ENCODE data around the gene LRG1.

LRG1 gene

DNA sequence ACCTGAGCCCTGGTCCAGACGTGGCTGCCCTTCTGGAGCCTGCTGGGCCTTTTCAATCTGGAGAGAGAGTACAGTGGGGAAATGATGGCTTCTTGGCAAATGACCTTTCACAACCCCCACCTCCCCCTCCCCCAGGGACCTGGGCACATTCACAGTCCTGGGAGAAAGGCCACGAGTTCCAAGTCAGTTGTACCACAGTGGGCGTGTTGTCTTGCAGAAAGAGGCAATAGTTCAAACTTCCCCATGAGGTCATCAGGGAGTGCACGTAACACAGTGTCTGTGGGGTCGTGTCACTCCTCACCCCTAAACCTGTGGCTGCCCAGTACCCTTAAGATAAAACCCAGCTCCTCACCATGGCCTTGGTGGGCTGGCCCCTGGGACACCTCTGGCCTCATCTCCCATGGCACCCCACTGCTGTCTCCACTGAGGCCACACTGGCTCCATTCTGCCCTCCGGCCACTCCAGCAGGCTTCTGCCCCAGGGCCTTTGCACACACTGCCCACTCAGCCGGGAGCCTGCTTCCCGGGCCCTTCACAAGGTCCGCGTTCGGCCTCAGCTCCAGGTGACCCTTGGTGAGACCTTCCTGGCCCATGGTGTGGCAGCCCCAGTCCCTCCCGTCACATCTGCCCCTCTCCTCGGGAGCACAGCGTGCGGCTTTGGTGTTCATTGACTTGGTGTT, 34.8 kb downstream of the LRG1 start:
- H3K4me3 Mint-ChIP-seq, result no peak overlapping the region
- no peaks in the 10 kb centered on the region for H3K27me3 Mint-ChIP-seq
- no peak overlapping the region for H3K27ac Mint-ChIP-seq
- no peaks in the 10 kb centered on the region for H3K9me3 Mint-ChIP-seq
- H3K4me1 Mint-ChIP-seq (ENCODE audit: low read depth), result peaks cover 10% of the 10 kb centered on the region
- H3K36me3 Mint-ChIP-seq (ENCODE audit: low read depth), result peaks cover 14% of the 10 kb centered on the region

DNA sequence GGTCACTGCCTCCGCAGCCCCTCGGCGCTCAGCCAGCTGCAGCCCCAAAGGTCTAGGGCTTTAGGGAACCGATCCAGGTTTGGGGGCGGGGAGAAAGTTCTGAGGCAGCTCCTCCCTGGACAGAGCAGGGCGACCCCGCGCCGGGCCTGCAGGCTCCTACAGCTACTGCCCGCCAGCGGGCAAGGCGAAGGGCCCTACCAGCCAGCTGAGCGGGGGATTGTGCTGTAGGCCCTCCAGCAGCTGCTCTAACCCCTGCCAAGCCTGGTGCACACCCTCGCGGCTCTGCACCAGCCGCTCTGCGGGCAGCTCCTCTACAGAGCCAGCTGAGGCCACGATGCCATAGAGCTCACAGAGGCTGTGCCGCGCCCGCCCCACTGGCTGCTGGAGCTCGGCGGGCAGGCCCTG, 35.5 kb downstream of the LRG1 start:
- peaks cover 14% of the 10 kb centered on the region for H3K36me3 Mint-ChIP-seq (ENCODE audit: low read depth)
- no peaks in the 10 kb centered on the region for H3K9me3 Mint-ChIP-seq
- H3K27ac Mint-ChIP-seq, result no peak overlapping the region
- no peaks in the 10 kb centered on the region for H3K27me3 Mint-ChIP-seq
- peaks cover 10% of the 10 kb centered on the region for H3K4me1 Mint-ChIP-seq (ENCODE audit: low read depth)
- no peak overlapping the region for H3K4me3 Mint-ChIP-seq

DNA sequence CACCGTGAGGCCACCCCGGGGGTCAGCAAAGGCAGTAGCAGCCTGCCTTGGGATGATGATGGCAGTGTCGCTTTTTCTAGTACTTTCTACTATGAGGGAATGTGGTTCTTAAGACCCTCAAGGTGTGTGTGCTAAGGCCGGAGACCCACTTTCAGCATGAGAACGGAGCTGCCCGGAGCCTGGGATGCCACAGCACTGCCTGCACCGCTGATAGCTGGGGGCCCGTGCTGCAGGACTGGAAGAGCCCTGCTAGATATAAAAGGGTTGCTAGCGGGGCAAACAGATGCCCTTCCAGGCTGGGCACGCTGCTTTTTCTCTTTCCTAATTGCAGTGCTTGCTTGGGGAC, 36.0 kb downstream of the LRG1 start:
- Mint-ChIP-seq H3K36me3 (ENCODE audit: low read depth) (peaks cover 14% of the 10 kb centered on the region), H3K27ac (no peak overlapping the region), H3K4me1 (ENCODE audit: low read depth) (peaks cover 10% of the 10 kb centered on the region), H3K9me3 (no peaks in the 10 kb centered on the region), H3K27me3 (no peaks in the 10 kb centered on the region), H3K4me3 (no peak overlapping the region)

- Mint-ChIP-seq H3K4me1 (ENCODE audit: low read depth) (peaks cover 10% of the 10 kb centered on the region), H3K36me3 (ENCODE audit: low read depth) (peaks cover 14% of the 10 kb centered on the region), H3K27ac (no peak overlapping the region), H3K27me3 (no peaks in the 10 kb centered on the region), H3K9me3 (no peaks in the 10 kb centered on the region), H3K4me3 (no peak overlapping the region)
Measured at GRCh38 chr19:4503132-4503824, 36.6 kb downstream of the LRG1 start.

DNA sequence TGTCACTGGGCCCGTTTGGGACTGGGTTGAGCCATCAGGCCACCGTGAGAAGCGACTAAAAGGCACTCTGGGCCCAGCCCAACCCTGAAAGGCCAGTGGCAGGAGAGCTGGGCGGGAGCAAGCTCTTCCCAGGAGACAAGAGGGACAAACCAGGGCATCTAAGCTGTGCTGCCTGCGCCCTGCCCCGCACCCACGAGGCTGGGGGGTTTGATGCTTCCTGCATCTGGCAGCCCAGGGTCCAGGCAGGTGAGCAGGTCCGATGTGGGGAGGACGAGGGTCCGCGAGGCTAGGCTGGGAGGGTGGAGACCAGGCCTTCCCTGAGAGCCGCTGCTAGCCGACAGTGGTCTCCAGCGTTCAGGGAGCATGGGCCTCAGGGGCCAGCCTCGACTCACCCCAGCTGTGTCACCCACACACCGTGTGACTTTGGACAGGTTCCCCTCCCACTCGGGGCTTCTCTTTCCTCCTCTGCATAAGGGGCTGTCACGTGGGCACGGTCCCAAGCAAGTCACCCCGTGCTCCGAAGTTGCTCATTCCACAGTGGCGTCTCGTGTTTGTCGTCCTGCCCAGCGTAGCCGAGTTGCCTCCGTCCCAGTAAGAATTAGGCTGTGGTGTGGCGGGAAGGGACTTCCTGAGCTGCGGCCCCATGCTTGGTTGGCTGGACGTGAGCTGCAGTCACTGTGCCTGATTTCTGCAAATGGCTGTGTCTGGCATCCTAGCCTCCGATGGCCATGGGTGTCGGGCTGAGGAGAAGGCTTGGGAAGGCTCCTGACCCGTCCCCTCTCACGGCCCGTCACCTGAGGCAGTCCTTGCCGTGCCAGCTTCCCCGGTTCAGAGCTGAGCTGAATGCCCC, 37.3 kb downstream of the LRG1 start:
- Mint-ChIP-seq H3K4me3 (no peak overlapping the region), H3K4me1 (ENCODE audit: low read depth) (peaks cover 10% of the 10 kb centered on the region), H3K9me3 (no peaks in the 10 kb centered on the region), H3K27ac (no peak overlapping the region), H3K27me3 (no peaks in the 10 kb centered on the region), H3K36me3 (ENCODE audit: low read depth) (peaks cover 14% of the 10 kb centered on the region)

GRCh38 chr19:4501691-4502090, 38.1 kb downstream of the LRG1 start:
- H3K9me3 Mint-ChIP-seq, result no peaks in the 10 kb centered on the region
- H3K27me3 Mint-ChIP-seq, result no peaks in the 10 kb centered on the region
- peaks cover 8% of the 10 kb centered on the region for H3K4me1 Mint-ChIP-seq (ENCODE audit: low read depth)
- peaks cover 14% of the 10 kb centered on the region for H3K36me3 Mint-ChIP-seq (ENCODE audit: low read depth)
- H3K27ac Mint-ChIP-seq, result no peak overlapping the region
- H3K4me3 Mint-ChIP-seq, result no peak overlapping the region

- peaks cover 10% of the 10 kb centered on the region for H3K36me3 Mint-ChIP-seq (ENCODE audit: low read depth)
- H3K4me1 Mint-ChIP-seq (ENCODE audit: low read depth), result peaks cover 1% of the 10 kb centered on the region
- no peaks in the 10 kb centered on the region for H3K9me3 Mint-ChIP-seq
- no peaks in the 10 kb centered on the region for H3K27me3 Mint-ChIP-seq
- no peak overlapping the region for H3K27ac Mint-ChIP-seq
- H3K4me3 Mint-ChIP-seq, result no peak overlapping the region
Measured at GRCh38 chr19:4500841-4501591, 38.8 kb downstream of the LRG1 start.

- Mint-ChIP-seq H3K27ac (no peak overlapping the region), H3K9me3 (no peaks in the 10 kb centered on the region), H3K4me1 (ENCODE audit: low read depth) (no peaks in the 10 kb centered on the region), H3K4me3 (no peak overlapping the region), H3K27me3 (no peaks in the 10 kb centered on the region), H3K36me3 (ENCODE audit: low read depth) (peaks cover 3% of the 10 kb centered on the region)
Measured at GRCh38 chr19:4499855-4500254, 40.0 kb downstream of the LRG1 start.

DNA sequence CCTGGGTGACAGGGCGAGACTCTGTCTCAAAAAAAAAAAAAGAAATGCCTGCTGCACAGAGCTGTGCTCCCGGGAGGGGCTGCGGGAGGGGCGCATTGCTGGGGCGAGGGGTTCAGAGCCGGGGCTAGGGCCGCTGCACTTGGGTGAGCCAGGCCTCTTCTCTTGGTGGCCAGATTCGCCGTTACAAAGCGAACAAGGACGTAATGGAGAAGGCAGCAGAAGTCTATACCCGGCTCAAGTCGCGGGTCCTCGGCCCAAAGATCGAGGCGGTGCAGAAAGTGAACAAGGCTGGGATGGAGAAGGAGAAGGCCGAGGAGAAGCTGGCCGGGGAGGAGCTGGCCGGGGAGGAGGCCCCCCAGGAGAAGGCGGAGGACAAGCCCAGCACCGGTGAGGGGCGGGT, 40.5 kb downstream of the LRG1 start:
- H3K4me3 Mint-ChIP-seq, result no peak overlapping the region
- no peaks in the 10 kb centered on the region for H3K9me3 Mint-ChIP-seq
- H3K27ac Mint-ChIP-seq, result no peak overlapping the region
- no peaks in the 10 kb centered on the region for H3K27me3 Mint-ChIP-seq
- H3K4me1 Mint-ChIP-seq (ENCODE audit: low read depth), result no peaks in the 10 kb centered on the region
- H3K36me3 Mint-ChIP-seq (ENCODE audit: low read depth), result peaks cover 3% of the 10 kb centered on the region

- no peak overlapping the region for H3K27ac Mint-ChIP-seq
- H3K4me3 Mint-ChIP-seq, result no peak overlapping the region
- H3K36me3 Mint-ChIP-seq (ENCODE audit: low read depth), result peaks cover 3% of the 10 kb centered on the region
- no peaks in the 10 kb centered on the region for H3K27me3 Mint-ChIP-seq
- H3K9me3 Mint-ChIP-seq, result no peaks in the 10 kb centered on the region
- H3K4me1 Mint-ChIP-seq (ENCODE audit: low read depth), result no peaks in the 10 kb centered on the region
Measured at GRCh38 chr19:4498694-4499093, 41.1 kb downstream of the LRG1 start.

DNA sequence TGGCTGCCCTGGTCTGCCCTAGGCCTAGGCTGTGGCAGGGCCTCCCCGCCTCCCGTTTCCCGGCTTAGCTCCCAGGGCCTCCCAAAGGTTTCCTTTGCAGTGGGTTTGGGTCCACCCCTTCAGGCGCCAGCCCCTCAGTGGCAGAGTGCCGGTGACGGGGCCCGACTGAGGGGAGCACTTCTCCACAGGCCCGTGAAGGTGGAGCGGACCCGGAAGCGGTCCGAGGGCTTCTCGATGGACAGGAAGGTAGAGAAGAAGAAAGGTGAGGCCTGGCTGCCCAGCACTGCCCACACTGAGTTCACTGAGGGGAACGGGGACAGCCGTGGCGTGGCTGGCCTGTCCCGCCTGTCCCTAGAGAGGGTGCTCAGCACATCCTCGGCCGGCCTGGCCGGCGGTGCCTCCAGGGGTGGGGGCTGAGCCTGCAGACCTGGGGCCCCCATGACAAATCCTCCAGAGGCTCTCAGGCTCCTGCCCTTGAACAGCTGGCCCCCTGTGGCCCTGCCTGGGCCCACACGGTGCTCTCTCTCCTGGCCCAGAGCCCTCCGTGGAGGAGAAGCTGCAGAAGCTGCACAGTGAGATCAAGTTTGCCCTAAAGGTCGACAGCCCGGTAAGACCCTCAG, 42.0 kb downstream of the LRG1 start:
- H3K4me3 Mint-ChIP-seq, result no peak overlapping the region
- no peaks in the 10 kb centered on the region for H3K9me3 Mint-ChIP-seq
- H3K36me3 Mint-ChIP-seq (ENCODE audit: low read depth), result peaks cover 3% of the 10 kb centered on the region
- H3K4me1 Mint-ChIP-seq (ENCODE audit: low read depth), result no peaks in the 10 kb centered on the region
- no peak overlapping the region for H3K27ac Mint-ChIP-seq
- H3K27me3 Mint-ChIP-seq, result no peaks in the 10 kb centered on the region

DNA sequence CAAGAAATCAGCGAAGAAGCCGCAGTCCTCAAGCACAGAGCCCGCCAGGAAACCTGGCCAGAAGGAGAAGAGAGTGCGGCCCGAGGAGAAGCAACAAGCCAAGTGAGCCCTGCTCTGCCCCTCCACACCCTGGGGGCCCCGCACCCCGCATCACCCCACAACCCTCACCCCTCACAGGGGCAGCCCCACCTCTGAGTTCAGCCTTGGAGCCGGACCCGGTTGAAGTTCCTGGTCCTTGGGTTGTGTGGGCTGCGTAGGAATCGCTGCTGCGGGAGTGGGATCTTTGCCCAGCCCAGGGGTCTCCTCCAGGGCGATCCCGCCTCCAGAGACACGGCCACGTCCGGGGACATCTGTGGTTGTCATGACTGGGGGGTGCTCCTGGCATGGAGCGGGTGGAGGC, 43.5 kb downstream of the LRG1 start:
- no peak overlapping the region for H3K4me3 Mint-ChIP-seq
- no peaks in the 10 kb centered on the region for H3K9me3 Mint-ChIP-seq
- peaks cover 3% of the 10 kb centered on the region for H3K36me3 Mint-ChIP-seq (ENCODE audit: low read depth)
- no peaks in the 10 kb centered on the region for H3K27me3 Mint-ChIP-seq
- no peak overlapping the region for H3K27ac Mint-ChIP-seq
- H3K4me1 Mint-ChIP-seq (ENCODE audit: low read depth), result no peaks in the 10 kb centered on the region

GRCh38 chr19:4495471-4495870, 44.4 kb downstream of the LRG1 start:
- Mint-ChIP-seq H3K27me3 (no peaks in the 10 kb centered on the region), H3K36me3 (ENCODE audit: low read depth) (peaks cover 2% of the 10 kb centered on the region), H3K4me1 (ENCODE audit: low read depth) (no peaks in the 10 kb centered on the region), H3K27ac (no peak overlapping the region), H3K4me3 (no peak overlapping the region), H3K9me3 (no peaks in the 10 kb centered on the region)

GRCh38 chr19:4494691-4495064, 45.2 kb downstream of the LRG1 start:
- H3K27ac Mint-ChIP-seq, result no peak overlapping the region

More at GRCh38 chr19:4494691-4495064, 45.2 kb downstream of the LRG1 start:
- Mint-ChIP-seq H3K36me3 (ENCODE audit: low read depth) (peaks cover 7% of the 10 kb centered on the region), H3K9me3 (no peaks in the 10 kb centered on the region), H3K27me3 (no peaks in the 10 kb centered on the region), H3K4me1 (ENCODE audit: low read depth) (no peaks in the 10 kb centered on the region), H3K4me3 (no peak overlapping the region)
